Neural cell (in vitro differentiated cells): ENCODE results near the gene SLC18B1. TPM values are rescaled to one million over a fixed set of nuclear protein-coding genes. Genes with fewer than 3 reads are reported as not detected.
A peak's percentile ranks its signal among the peaks of the same experiment; 100 is the strongest.

Experiments
- H2AFZ ChIP-seq: fragments of 200-600, 300-800 bp; sonication (generic), shearing (Covaris generic); 2 replicates; pipeline ENCODE4 v1.6.0; 2014; ENCODE audit warnings: low read depth, mild to moderate bottlenecking, antibody characterized with exemption, low read length, moderate library complexity
- H3F3A ChIP-seq: fragments of 200-600 bp; shearing (Covaris generic); 2 replicates; pipeline ENCODE4 v1.6.1; 2016; ENCODE audit warnings: mild to moderate bottlenecking, moderate library complexity, mixed read lengths, antibody characterized with exemption, low read length; ENCODE audit not compliant: insufficient read depth, poor library complexity, severe bottlenecking
- H3K27ac ChIP-seq: fragments of 200-600, 300-800 bp; sonication (generic), shearing (Covaris generic); 2 replicates; pipeline ENCODE4 v1.5.1; 2014; ENCODE audit warnings: mild to moderate bottlenecking, low read length, moderate library complexity
- H3K27me3 ChIP-seq: fragments of 300-800, 200-600 bp; sonication (generic), shearing (Covaris generic); 2 replicates; pipeline ENCODE4 v1.6.0; 2014; ENCODE audit warnings: mild to moderate bottlenecking, low read depth, low read length, moderate library complexity; ENCODE audit not compliant: insufficient read depth
- H3K36me3 ChIP-seq: fragments of 300-800, 200-600 bp; sonication (generic), shearing (Covaris generic); 2 replicates; pipeline ENCODE4 v1.5.1; 2014; ENCODE audit warnings: mild to moderate bottlenecking, antibody characterized with exemption, low read length, moderate library complexity; ENCODE audit not compliant: insufficient read depth
- H3K4me2 ChIP-seq: fragments of 300-800, 200-600 bp; sonication (generic), shearing (Covaris generic); 2 replicates; pipeline ENCODE4 v1.6.0; 2014; ENCODE audit warnings: mild to moderate bottlenecking, low read length
- H3K4me3 ChIP-seq: fragments of 300-800, 200-600 bp; sonication (generic), shearing (Covaris generic); 2 replicates; pipeline ENCODE4 v1.5.1; 2014; ENCODE audit warnings: mild to moderate bottlenecking, low read length, moderate library complexity
- H3K79me2 ChIP-seq: fragments of 200-600 bp; shearing (Covaris generic); replicated peaks from 2 replicates; pipeline ENCODE4 v1.6.0; 2014; ENCODE audit warnings: mild to moderate bottlenecking, low read length, moderate library complexity; ENCODE audit not compliant: insufficient read depth
- H3K9ac ChIP-seq: fragments of 300-800, 200-600 bp; sonication (generic), shearing (Covaris generic); 2 replicates; pipeline ENCODE4 v1.6.1; 2016; ENCODE audit warnings: mild to moderate bottlenecking, low read length, mixed read lengths
- H3K9me2 ChIP-seq: fragments of 200-600 bp; shearing (Covaris generic); 2 replicates; pipeline ENCODE4 v1.6.1; 2016; ENCODE audit warnings: mild to moderate bottlenecking, low read length, mixed read lengths; ENCODE audit not compliant: insufficient read depth
- H3K9me3 ChIP-seq: fragments of 200-600, 300-800 bp; sonication (generic), shearing (Covaris generic); 2 replicates; pipeline ENCODE4 v1.6.1; 2016; ENCODE audit warnings: mild to moderate bottlenecking, mixed run types, low read length, moderate library complexity, mixed read lengths
- H4K20me1 ChIP-seq: fragments of 200-600 bp; shearing (Covaris generic); 2 replicates; pipeline ENCODE4 v1.6.1; 2016; ENCODE audit warnings: mild to moderate bottlenecking, mixed run types; ENCODE audit not compliant: insufficient read depth
- EP300 ChIP-seq: fragments of 450-650 bp; conservative IDR thresholded peaks from 2 replicates; pipeline ENCODE4 v1.6.1; 2014; ENCODE audit warnings: antibody characterized with exemption, mild to moderate bottlenecking, moderate library complexity; ENCODE audit not compliant: poor library complexity, severe bottlenecking
- EZH2 ChIP-seq: fragments of 200-600, 300-800 bp; shearing (Covaris generic), sonication (generic); IDR thresholded peaks from 2 replicates; pipeline ENCODE4 v1.6.1; 2014; ENCODE audit warnings: antibody characterized with exemption, low read length, borderline replicate concordance, mild to moderate bottlenecking; ENCODE audit not compliant: insufficient read depth, poor library complexity, severe bottlenecking
- MXI1 ChIP-seq: fragments of 450-650 bp; conservative IDR thresholded peaks from 2 replicates; pipeline ENCODE4 v1.6.1; 2014; ENCODE audit warnings: antibody characterized with exemption, mild to moderate bottlenecking; ENCODE audit not compliant: poor library complexity, severe bottlenecking
- POLR2AphosphoS5 ChIP-seq: IDR thresholded peaks from 2 replicates; pipeline ENCODE4 v1.6.1; 2012
- RAD21 ChIP-seq: fragments of 450-650 bp; conservative IDR thresholded peaks from 2 replicates; pipeline ENCODE4 v1.6.1; 2014; ENCODE audit warnings: antibody characterized with exemption, mild to moderate bottlenecking, moderate library complexity
- SMC3 ChIP-seq: fragments of 450-650 bp; conservative IDR thresholded peaks from 2 replicates; pipeline ENCODE4 v1.6.1; 2014; ENCODE audit warnings: antibody characterized with exemption, mild to moderate bottlenecking, moderate library complexity; ENCODE audit not compliant: poor library complexity
- TAF1 ChIP-seq: IDR thresholded peaks from 2 replicates; pipeline ENCODE4 v1.6.1; 2012; ENCODE audit warnings: low read depth
- polyA plus RNA-seq: library from polyadenylated mRNA; depleted of rRNA; stranded (reverse); fragments of >200 nt; gene quantifications from 2 replicates; pipeline ENCODE4 v1.2.3, GENCODE V29; 2014
- TF ChIP-seq, protein P1 (sequence below): fragments of 450-650 bp; IDR thresholded peaks from 2 replicates; pipeline ENCODE4 v1.5.1; 2014; ENCODE audit warnings: antibody characterized with exemption, mild to moderate bottlenecking, moderate library complexity; ENCODE audit not compliant: poor library complexity, severe bottlenecking
- TF ChIP-seq, protein P2 (sequence below): IDR thresholded peaks from 2 replicates; pipeline ENCODE4 v1.6.1; 2012; ENCODE audit warnings: borderline replicate concordance

Gene SLC18B1
- polyA plus RNA-seq, 1 donor from 2014 or later: 9.0 TPM

DNA sequence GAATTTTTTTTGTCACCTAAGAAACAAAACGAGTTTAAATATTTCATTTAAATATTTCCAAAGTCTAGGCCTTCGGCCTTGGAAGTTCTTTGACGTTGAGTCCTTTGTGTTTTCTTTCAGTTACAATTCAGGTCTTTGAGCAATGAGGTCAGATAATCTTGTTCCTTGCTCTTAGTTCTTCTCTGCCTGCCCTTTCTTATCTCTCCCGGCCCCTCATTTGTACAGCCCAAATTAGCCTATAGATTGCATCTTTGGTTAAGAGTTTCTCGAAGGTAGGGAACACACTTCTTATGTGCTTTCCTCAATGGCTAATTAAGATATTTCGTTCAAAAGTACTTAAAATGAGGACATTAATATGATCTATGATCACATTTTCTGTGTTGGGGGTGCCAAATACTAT is 34.5 kb upstream of the SLC18B1 start:
- H3K9ac ChIP-seq: no peak overlapping the region
- H3K79me2 ChIP-seq: no peaks in the 10 kb centered on the region
- H2AFZ ChIP-seq: no peak overlapping the region
- H3K36me3 ChIP-seq: no peaks in the 10 kb centered on the region
- H3K9me2 ChIP-seq: no peaks in the 10 kb centered on the region
- no peak overlapping the region for H3K27ac ChIP-seq
- H3F3A ChIP-seq: no peaks in the 10 kb centered on the region
- H4K20me1 ChIP-seq: no peaks in the 10 kb centered on the region
- H3K4me3 ChIP-seq: no peak overlapping the region
- H3K27me3 ChIP-seq: no peaks in the 10 kb centered on the region
- TF ChIP-seq, protein P1, sequence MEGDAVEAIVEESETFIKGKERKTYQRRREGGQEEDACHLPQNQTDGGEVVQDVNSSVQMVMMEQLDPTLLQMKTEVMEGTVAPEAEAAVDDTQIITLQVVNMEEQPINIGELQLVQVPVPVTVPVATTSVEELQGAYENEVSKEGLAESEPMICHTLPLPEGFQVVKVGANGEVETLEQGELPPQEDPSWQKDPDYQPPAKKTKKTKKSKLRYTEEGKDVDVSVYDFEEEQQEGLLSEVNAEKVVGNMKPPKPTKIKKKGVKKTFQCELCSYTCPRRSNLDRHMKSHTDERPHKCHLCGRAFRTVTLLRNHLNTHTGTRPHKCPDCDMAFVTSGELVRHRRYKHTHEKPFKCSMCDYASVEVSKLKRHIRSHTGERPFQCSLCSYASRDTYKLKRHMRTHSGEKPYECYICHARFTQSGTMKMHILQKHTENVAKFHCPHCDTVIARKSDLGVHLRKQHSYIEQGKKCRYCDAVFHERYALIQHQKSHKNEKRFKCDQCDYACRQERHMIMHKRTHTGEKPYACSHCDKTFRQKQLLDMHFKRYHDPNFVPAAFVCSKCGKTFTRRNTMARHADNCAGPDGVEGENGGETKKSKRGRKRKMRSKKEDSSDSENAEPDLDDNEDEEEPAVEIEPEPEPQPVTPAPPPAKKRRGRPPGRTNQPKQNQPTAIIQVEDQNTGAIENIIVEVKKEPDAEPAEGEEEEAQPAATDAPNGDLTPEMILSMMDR: no peak
- TF ChIP-seq EZH2: no peak
- TF ChIP-seq POLR2AphosphoS5: no peak
- no peak for TF ChIP-seq EP300
- TF ChIP-seq RAD21: no peak
- TF ChIP-seq SMC3: no peak
- no peak for TF ChIP-seq TAF1
- no peak overlapping the region for H3K4me2 ChIP-seq
- H3K9me3 ChIP-seq: no peaks in the 10 kb centered on the region

DNA sequence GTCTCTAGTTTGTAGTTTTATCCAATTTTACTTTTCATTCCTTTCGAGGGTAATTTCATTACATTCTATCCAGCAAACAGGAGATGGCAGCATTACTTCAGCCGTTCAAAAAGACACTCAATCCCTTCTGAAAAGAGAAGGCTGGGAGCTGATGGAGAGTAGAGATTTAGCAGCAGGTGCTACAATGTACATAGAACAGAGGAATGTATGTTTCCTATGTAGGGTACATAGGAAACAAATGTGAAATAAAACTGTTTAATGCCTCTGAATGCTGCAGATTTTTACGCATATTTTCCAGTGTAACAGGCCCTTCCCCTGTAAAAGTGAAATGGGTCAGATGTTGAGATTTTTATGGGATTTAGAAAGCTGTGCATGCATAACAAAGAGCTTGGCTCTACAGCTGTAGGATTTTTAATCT is 31.9 kb upstream of the SLC18B1 start:
- Histone ChIP-seq H2AFZ (no peak overlapping the region), H3K4me3 (no peak overlapping the region), H4K20me1 (no peaks in the 10 kb centered on the region), H3K9me3 (no peaks in the 10 kb centered on the region), H3K9me2 (no peaks in the 10 kb centered on the region), H3K27me3 (no peaks in the 10 kb centered on the region), H3F3A (no peaks in the 10 kb centered on the region), H3K79me2 (no peaks in the 10 kb centered on the region), H3K36me3 (no peaks in the 10 kb centered on the region), H3K9ac (no peak overlapping the region), H3K27ac (no peak overlapping the region), H3K4me2 (no peak overlapping the region)
- TF ChIP-seq, protein P1: peak; percentile 89
- TF ChIP-seq EP300 (no peak), POLR2AphosphoS5 (no peak), MXI1 (no peak), EZH2 (no peak), TAF1 (no peak), RAD21 (peak; percentile 98), SMC3 (peak; percentile 98)
- TF ChIP-seq, protein P2, sequence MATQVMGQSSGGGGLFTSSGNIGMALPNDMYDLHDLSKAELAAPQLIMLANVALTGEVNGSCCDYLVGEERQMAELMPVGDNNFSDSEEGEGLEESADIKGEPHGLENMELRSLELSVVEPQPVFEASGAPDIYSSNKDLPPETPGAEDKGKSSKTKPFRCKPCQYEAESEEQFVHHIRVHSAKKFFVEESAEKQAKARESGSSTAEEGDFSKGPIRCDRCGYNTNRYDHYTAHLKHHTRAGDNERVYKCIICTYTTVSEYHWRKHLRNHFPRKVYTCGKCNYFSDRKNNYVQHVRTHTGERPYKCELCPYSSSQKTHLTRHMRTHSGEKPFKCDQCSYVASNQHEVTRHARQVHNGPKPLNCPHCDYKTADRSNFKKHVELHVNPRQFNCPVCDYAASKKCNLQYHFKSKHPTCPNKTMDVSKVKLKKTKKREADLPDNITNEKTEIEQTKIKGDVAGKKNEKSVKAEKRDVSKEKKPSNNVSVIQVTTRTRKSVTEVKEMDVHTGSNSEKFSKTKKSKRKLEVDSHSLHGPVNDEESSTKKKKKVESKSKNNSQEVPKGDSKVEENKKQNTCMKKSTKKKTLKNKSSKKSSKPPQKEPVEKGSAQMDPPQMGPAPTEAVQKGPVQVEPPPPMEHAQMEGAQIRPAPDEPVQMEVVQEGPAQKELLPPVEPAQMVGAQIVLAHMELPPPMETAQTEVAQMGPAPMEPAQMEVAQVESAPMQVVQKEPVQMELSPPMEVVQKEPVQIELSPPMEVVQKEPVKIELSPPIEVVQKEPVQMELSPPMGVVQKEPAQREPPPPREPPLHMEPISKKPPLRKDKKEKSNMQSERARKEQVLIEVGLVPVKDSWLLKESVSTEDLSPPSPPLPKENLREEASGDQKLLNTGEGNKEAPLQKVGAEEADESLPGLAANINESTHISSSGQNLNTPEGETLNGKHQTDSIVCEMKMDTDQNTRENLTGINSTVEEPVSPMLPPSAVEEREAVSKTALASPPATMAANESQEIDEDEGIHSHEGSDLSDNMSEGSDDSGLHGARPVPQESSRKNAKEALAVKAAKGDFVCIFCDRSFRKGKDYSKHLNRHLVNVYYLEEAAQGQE: no peak
